Thyroid gland (tissue), 4 donors: Measurements from ENCODE around the gene FOXP1. TPM values are rescaled to one million over a fixed set of nuclear protein-coding genes. Genes with fewer than 3 reads are reported as not detected.

Source experiments
- DNase-seq, 2 donors: peaks; one replicate each; pipeline ENCODE4 v3.0.0-alpha.2; 2019
- H3K27ac ChIP-seq, 3 donors: fragments of 200-600 bp; sonication (generic); 1 replicate in 2 of 3; 2 replicates in 1 of 3; pipeline ENCODE4 v1.5.1; 2016 to 2019; ENCODE audit warnings: mild to moderate bottlenecking in 1 of 3, moderate library complexity in 1 of 3
- H3K27me3 ChIP-seq: fragments of 200-600 bp; sonication (generic); one replicate; pipeline ENCODE4 v1.5.1; 2019
- H3K36me3 ChIP-seq, 2 donors: fragments of 200-600 bp; sonication (generic); one replicate each; pipeline ENCODE4 v1.5.1; 2016 to 2019
- H3K4me1 ChIP-seq, 2 donors: fragments of 200-600 bp; sonication (generic); one replicate each; pipeline ENCODE4 v1.5.1; 2017 to 2019
- H3K4me3 ChIP-seq, 3 donors: fragments of 200-600 bp; sonication (generic); replicated peaks in 1 of 3; 1 replicate in 2 of 3; 2 replicates in 1 of 3; pipeline ENCODE4 v1.5.1; 2016; ENCODE audit warnings: mild to moderate bottlenecking in 1 of 3
- H3K9me3 ChIP-seq: fragments of 200-600 bp; sonication (generic); one replicate; pipeline ENCODE4 v1.5.1; 2017
- CTCF ChIP-seq, 6 experiments: fragments of 200-600 bp in 3 of 6; fragments of 450-650 bp in 3 of 6; sonication (generic) in 3 of 6; IDR thresholded peaks; one replicate each; pipeline ENCODE4 v1.5.1; 2016 to 2019; ENCODE audit warnings: antibody characterized with exemption in 6 of 6, mild to moderate bottlenecking in 2 of 6, inconsistent platforms in 1 of 6, moderate library complexity in 1 of 6
- POLR2A ChIP-seq, 2 donors: fragments of 450-650 bp; IDR thresholded peaks; one replicate each; pipeline ENCODE4 v1.6.1; 2017; ENCODE audit warnings: antibody characterized with exemption in 2 of 2, mild to moderate bottlenecking in 2 of 2, moderate library complexity in 1 of 2
- WGBS, 2 donors: methylation state at CpG; one replicate each; pipeline ENCODE4 v1.1.5; 2017; 5-methylcytosine and 5-hydroxymethylcytosine counted together
- intact Hi-C: fragments of 100-400 bp; cut with DNase I; formaldehyde crosslinking; loops from one replicate; pipeline ENCODE4 v1.15.1; 2023
- total RNA-seq, 4 donors: library from RNA; depleted of rRNA; stranded (reverse); fragments of >200 nt; gene quantifications; one replicate each; pipeline ENCODE4 v1.2.3, GENCODE V29; 2016

The FOXP1 gene
- total RNA-seq, 4 donors from 2014 or later, result 111 to 187 (median 141) TPM

GRCh38 chr3:71570546-71570945 lies 13.0 kb downstream of the FOXP1 start:
- Histone ChIP-seq H3K27ac (no peak overlapping the region), H3K4me1 (no peaks in the 10 kb centered on the region), H3K9me3 (no peaks in the 10 kb centered on the region), H3K27me3 (no peaks in the 10 kb centered on the region), H3K4me3 (no peak overlapping the region), H3K36me3 (no peaks in the 10 kb centered on the region)
- 83 to 92% methylated on average over 3 of the region's 3 CpGs for WGBS, 2 donors
- DNase-seq, result no peak
- intact Hi-C loops, result no loop called here
- TF ChIP-seq POLR2A (IDR thresholded peaks at IDR 0.05), result no peak
- TF ChIP-seq CTCF (IDR thresholded peaks at IDR 0.05), result no peak

- H3K4me3 ChIP-seq, result no peak overlapping the region
Measured at GRCh38 chr3:71568207-71568606, 15.3 kb downstream of the FOXP1 start.

GRCh38 chr3:71566776-71567175 lies 16.8 kb downstream of the FOXP1 start:
- no peak overlapping the region for H3K27ac ChIP-seq
- no peak for TF ChIP-seq POLR2A (IDR thresholded peaks at IDR 0.05)
- TF ChIP-seq CTCF (IDR thresholded peaks at IDR 0.05), result no peak
- H3K4me1 ChIP-seq, result no peaks in the 10 kb centered on the region
- no peak for DNase-seq
- H3K4me3 ChIP-seq, result no peak overlapping the region
- no peaks in the 10 kb centered on the region for H3K36me3 ChIP-seq
- intact Hi-C loops, result no loop called here
- no peaks in the 10 kb centered on the region for H3K27me3 ChIP-seq
- H3K9me3 ChIP-seq, result no peaks in the 10 kb centered on the region

More at GRCh38 chr3:71568207-71568606, 15.3 kb downstream of the FOXP1 start:
- no peaks in the 10 kb centered on the region for H3K27me3 ChIP-seq
- TF ChIP-seq CTCF (IDR thresholded peaks at IDR 0.05), result no peak
- TF ChIP-seq POLR2A (IDR thresholded peaks at IDR 0.05), result no peak
- H3K27ac ChIP-seq, result no peak overlapping the region
- H3K36me3 ChIP-seq, result no peaks in the 10 kb centered on the region
- H3K9me3 ChIP-seq, result no peaks in the 10 kb centered on the region
- H3K4me1 ChIP-seq, result no peaks in the 10 kb centered on the region
- no peak for DNase-seq
- intact Hi-C loops, result no loop called here

GRCh38 chr3:71565976-71566375 lies 17.6 kb downstream of the FOXP1 start:
- TF ChIP-seq CTCF (IDR thresholded peaks at IDR 0.05) (no peak), POLR2A (IDR thresholded peaks at IDR 0.05) (no peak)
- 90 to 92% methylated on average over 8 of the region's 8 CpGs for WGBS, 2 donors
- DNase-seq, result no peak
- H3K27me3 ChIP-seq, result no peaks in the 10 kb centered on the region
- intact Hi-C loops, result no loop called here
- no peak overlapping the region for H3K27ac ChIP-seq
- no peaks in the 10 kb centered on the region for H3K36me3 ChIP-seq
- no peaks in the 10 kb centered on the region for H3K9me3 ChIP-seq
- H3K4me1 ChIP-seq, result no peaks in the 10 kb centered on the region
- no peak overlapping the region for H3K4me3 ChIP-seq

- no peak for DNase-seq
- intact Hi-C loops, result no loop called here
- H3K27ac ChIP-seq, result no peak overlapping the region
- H3K4me3 ChIP-seq, result no peak overlapping the region
- no peaks in the 10 kb centered on the region for H3K4me1 ChIP-seq
- no peaks in the 10 kb centered on the region for H3K36me3 ChIP-seq
- 81 to 87% methylated on average over 7 of the region's 7 CpGs for WGBS, 2 donors
- TF ChIP-seq POLR2A (IDR thresholded peaks at IDR 0.05) (no peak), CTCF (IDR thresholded peaks at IDR 0.05) (no peak)
- H3K9me3 ChIP-seq, result no peaks in the 10 kb centered on the region
- no peaks in the 10 kb centered on the region for H3K27me3 ChIP-seq
Measured at GRCh38 chr3:71565316-71565715, 18.2 kb downstream of the FOXP1 start.
